Thyroid gland (tissue), 4 donors: ENCODE measurements around the gene NFXL1.

Experiments
- CTCF ChIP-seq, 6 experiments: fragments of 200-600 bp in 3 of 6; fragments of 450-650 bp in 3 of 6; sonication (generic) in 3 of 6; IDR thresholded peaks; one replicate each; pipeline ENCODE4 v1.5.1; 2016 to 2019; ENCODE audit warnings: antibody characterized with exemption in 6 of 6, mild to moderate bottlenecking in 2 of 6, inconsistent platforms in 1 of 6, moderate library complexity in 1 of 6
- POLR2A ChIP-seq, 2 donors: fragments of 450-650 bp; IDR thresholded peaks; one replicate each; pipeline ENCODE4 v1.6.1; 2017; ENCODE audit warnings: antibody characterized with exemption in 2 of 2, mild to moderate bottlenecking in 2 of 2, moderate library complexity in 1 of 2

- TF ChIP-seq CTCF (IDR thresholded peaks at IDR 0.05) (no peak), POLR2A (IDR thresholded peaks at IDR 0.05) (no peak)
These were observed 66.3 kb downstream of the NFXL1 start for GRCh38 chr4:47848041-47848440.
